MM.1S (cell line): ENCODE results near the gene CNOT2.

Experiments
- DNase-seq: peaks from one replicate; pipeline ENCODE4 v3.0.0-alpha.2; 2015
- H2AFZ ChIP-seq: fragments of 300-600 bp; sonication (generic); 2 replicates; pipeline ENCODE4 v1.6.0; 2016; ENCODE audit warnings: antibody characterized with exemption, low read length
- H3F3A ChIP-seq: fragments of 300-600 bp; sonication (generic); 2 replicates; pipeline ENCODE4 v1.6.1; 2016; ENCODE audit warnings: mild to moderate bottlenecking, antibody characterized with exemption, low read length, moderate library complexity, mixed read lengths; ENCODE audit not compliant: insufficient read depth
- H3K27ac ChIP-seq: fragments of 300-600 bp; sonication (generic); 2 replicates; pipeline ENCODE4 v1.5.1; 2016; ENCODE audit warnings: mild to moderate bottlenecking, low read length
- H3K27me3 ChIP-seq: fragments of 300-600 bp; sonication (generic); replicated peaks from 2 replicates; pipeline ENCODE4 v1.6.0; 2016; ENCODE audit warnings: low read length; ENCODE audit not compliant: insufficient read depth
- H3K36me3 ChIP-seq: fragments of 300-600 bp; sonication (generic); replicated peaks from 2 replicates; pipeline ENCODE4 v1.6.1; 2016; ENCODE audit warnings: mild to moderate bottlenecking, low read length, mixed read lengths; ENCODE audit not compliant: insufficient read depth
- H3K4me1 ChIP-seq: fragments of 300-600 bp; sonication (generic); 2 replicates; pipeline ENCODE4 v1.6.1; 2016; ENCODE audit warnings: low read length, mixed read lengths
- H3K4me2 ChIP-seq: fragments of 300-600 bp; sonication (generic); 2 replicates; pipeline ENCODE4 v1.6.0; 2016; ENCODE audit warnings: low read depth, low read length
- H3K4me3 ChIP-seq: fragments of 300-600 bp; sonication (generic); 2 replicates; pipeline ENCODE4 v1.5.1; 2016; ENCODE audit warnings: low read length, mixed read lengths
- H3K79me2 ChIP-seq: fragments of 300-600 bp; sonication (generic); 2 replicates; pipeline ENCODE4 v1.6.1; 2016; ENCODE audit warnings: mixed run types, low read length, mixed read lengths
- H3K9ac ChIP-seq: fragments of 300-600 bp; sonication (generic); 2 replicates; pipeline ENCODE4 v1.6.1; 2016; ENCODE audit warnings: low read length, mixed read lengths
- H3K9me2 ChIP-seq: fragments of 300-600 bp; sonication (generic); replicated peaks from 2 replicates; pipeline ENCODE4 v1.6.1; 2016; ENCODE audit warnings: mild to moderate bottlenecking, low read length, mixed read lengths; ENCODE audit not compliant: insufficient read depth
- H3K9me3 ChIP-seq: fragments of 300-600 bp; sonication (generic); replicated peaks from 2 replicates; pipeline ENCODE4 v1.6.1; 2016; ENCODE audit warnings: mild to moderate bottlenecking, low read length, mixed read lengths; ENCODE audit not compliant: insufficient read depth
- H4K20me1 ChIP-seq: fragments of 300-600 bp; sonication (generic); 2 replicates; pipeline ENCODE4 v1.6.1; 2016; ENCODE audit warnings: mild to moderate bottlenecking, low read length, moderate library complexity, mixed read lengths; ENCODE audit not compliant: insufficient read depth
- CTCF ChIP-seq: fragments of 300-600 bp; sonication (generic); IDR thresholded peaks from 2 replicates; pipeline ENCODE4 v1.5.1; 2016; ENCODE audit warnings: antibody characterized with exemption, low read length, mixed read lengths
- EZH2 ChIP-seq: fragments of 300-600 bp; sonication (generic); optimal IDR thresholded peaks from 2 replicates; pipeline ENCODE3; 2017; ENCODE audit warnings: low read depth, mild to moderate bottlenecking, antibody characterized with exemption, low read length, mixed read lengths
- EZH2phosphoT487 ChIP-seq: fragments of 300-600 bp; sonication (generic); IDR thresholded peaks from 2 replicates; pipeline ENCODE4 v1.6.1; 2018; ENCODE audit warnings: antibody characterized with exemption, low read length

The CNOT2 gene

GRCh38 chr12:70278945-70279344 lies 35.7 kb downstream of the CNOT2 start:
- Histone ChIP-seq H3K36me3 (peaks cover 3% of the 10 kb centered on the region; the same call in 1 of the 2 replicates), H3K9ac (no peak overlapping the region), H2AFZ (no peak overlapping the region), H4K20me1 (no peaks in the 10 kb centered on the region; the same call in 1 of the 2 replicates), H3K4me3 (no peak overlapping the region), H3K4me2 (no peak overlapping the region), H3F3A (no peaks in the 10 kb centered on the region; the same call in 1 of the 2 replicates), H3K79me2 (peaks cover 72% of the 10 kb centered on the region), H3K9me3 (no peaks in the 10 kb centered on the region), H3K27me3 (no peaks in the 10 kb centered on the region), H3K9me2 (no peaks in the 10 kb centered on the region), H3K27ac (no peak overlapping the region), H3K4me1 (no peaks in the 10 kb centered on the region)
- TF ChIP-seq EZH2 (no peak), EZH2phosphoT487 (no peak), CTCF (no peak)
- DNase-seq: no peak

- Histone ChIP-seq H3K9me3 (no peaks in the 10 kb centered on the region), H3K4me1 (no peaks in the 10 kb centered on the region), H3K4me2 (no peak overlapping the region), H3K9ac (no peak overlapping the region), H3K9me2 (no peaks in the 10 kb centered on the region), H3K36me3 (peaks cover 3% of the 10 kb centered on the region; the same call in 1 of the 2 replicates), H3F3A (no peaks in the 10 kb centered on the region; the same call in 1 of the 2 replicates), H3K27me3 (no peaks in the 10 kb centered on the region), H3K79me2 (peaks cover 48% of the 10 kb centered on the region), H2AFZ (no peak overlapping the region), H3K27ac (no peak overlapping the region), H4K20me1 (no peaks in the 10 kb centered on the region), H3K4me3 (no peak overlapping the region)
- TF ChIP-seq CTCF (no peak), EZH2phosphoT487 (no peak), EZH2 (no peak)
- DNase-seq: no peak
Measured at GRCh38 chr12:70283232-70283631, 40.0 kb downstream of the CNOT2 start.

GRCh38 chr12:70288817-70289216 lies 45.6 kb downstream of the CNOT2 start:
- Histone ChIP-seq H3K9me2 (no peaks in the 10 kb centered on the region), H3K4me3 (no peak overlapping the region), H3K36me3 (no peaks in the 10 kb centered on the region; the same call in 1 of the 2 replicates), H3K4me2 (no peak overlapping the region), H3K79me2 (peaks cover 62% of the 10 kb centered on the region), H3K9ac (no peak overlapping the region), H3K9me3 (no peaks in the 10 kb centered on the region), H2AFZ (no peak overlapping the region), H3K27ac (no peak overlapping the region), H3K4me1 (peaks cover 10% of the 10 kb centered on the region), H3K27me3 (no peaks in the 10 kb centered on the region), H3F3A (no peaks in the 10 kb centered on the region), H4K20me1 (no peaks in the 10 kb centered on the region)
- no peak for DNase-seq
- TF ChIP-seq EZH2phosphoT487 (no peak), EZH2 (no peak), CTCF (no peak)
